ENCODE results near the gene SOX5.

Gene SOX5

DNA sequence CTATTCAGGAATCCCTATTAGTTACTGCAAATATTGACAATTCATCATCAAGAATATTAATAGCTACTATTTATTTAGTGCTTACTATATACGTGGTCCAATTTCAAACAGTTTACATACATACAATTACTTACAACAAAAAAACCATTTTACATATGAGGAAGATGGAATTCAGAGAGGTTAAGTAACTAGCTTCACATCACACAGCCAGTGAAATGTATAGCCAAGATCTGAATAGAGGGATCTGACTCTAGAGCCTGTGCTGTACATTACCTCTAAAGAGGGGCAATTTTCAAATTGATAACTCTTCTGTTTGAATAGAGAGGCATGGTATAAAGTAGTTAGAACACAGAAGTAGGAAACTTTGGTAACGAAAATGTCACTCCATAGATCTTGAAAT lies 18.3 kb downstream of the SOX5 start:
- Histone ChIP-seq H3K9me2 (replicated peaks; ENCODE audit: low read depth, low read length) (no peaks in the 10 kb centered on the region), H4K20me1 (ENCODE audit: insufficient read depth, low read length, poor library complexity, severe bottlenecking) (no peaks in the 10 kb centered on the region), H3K79me2 (ENCODE audit: insufficient read depth, low read length) (no peaks in the 10 kb centered on the region)

DNA sequence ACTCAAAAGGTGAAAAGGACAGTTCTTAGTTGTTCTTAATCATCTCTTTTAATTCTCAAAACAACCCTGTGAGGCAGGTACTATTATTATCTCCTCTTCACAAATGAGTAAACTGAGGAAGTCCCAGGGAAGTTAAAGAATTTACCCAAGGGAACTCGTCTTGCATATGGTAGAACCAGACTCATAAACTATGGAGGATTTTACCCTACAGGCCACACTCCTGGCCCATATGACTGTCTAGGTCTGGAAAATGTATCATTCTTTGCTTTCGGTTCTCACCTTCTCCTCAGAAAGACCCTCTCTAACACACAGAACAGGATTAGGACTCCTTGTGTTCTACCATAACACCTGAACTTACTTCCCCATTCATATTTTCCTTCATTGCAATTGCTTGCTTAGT lies 18.9 kb downstream of the SOX5 start:
- Histone ChIP-seq H3F3A (ENCODE audit: low read depth) (no peaks in the 10 kb centered on the region), H3K9ac (ENCODE audit: low read depth, low read length, poor library complexity, severe bottlenecking) (no peak overlapping the region), H3K4me3 (ENCODE audit: low read length, poor library complexity, severe bottlenecking) (no peak overlapping the region), H3K4me1 (ENCODE audit: insufficient read depth, low read length, poor library complexity, severe bottlenecking) (no peaks in the 10 kb centered on the region), H3K9me3 (ENCODE audit: insufficient read depth, low read depth, low read length) (no peaks in the 10 kb centered on the region), H2AFZ (ENCODE audit: low read length) (no peak overlapping the region), H3K27me3 (ENCODE audit: insufficient read depth, low read length, poor library complexity, severe bottlenecking) (no peaks in the 10 kb centered on the region), H3K36me3 (ENCODE audit: insufficient read depth, low read length) (no peaks in the 10 kb centered on the region), H3K9me2 (replicated peaks; ENCODE audit: low read depth, low read length) (no peaks in the 10 kb centered on the region), H4K20me1 (ENCODE audit: insufficient read depth, low read length, poor library complexity, severe bottlenecking) (no peaks in the 10 kb centered on the region), H3K4me2 (ENCODE audit: low read depth, low read length, poor library complexity, severe bottlenecking) (no peak overlapping the region), H3K79me2 (ENCODE audit: insufficient read depth, low read length) (no peaks in the 10 kb centered on the region)
- TF ChIP-seq, protein P1, sequence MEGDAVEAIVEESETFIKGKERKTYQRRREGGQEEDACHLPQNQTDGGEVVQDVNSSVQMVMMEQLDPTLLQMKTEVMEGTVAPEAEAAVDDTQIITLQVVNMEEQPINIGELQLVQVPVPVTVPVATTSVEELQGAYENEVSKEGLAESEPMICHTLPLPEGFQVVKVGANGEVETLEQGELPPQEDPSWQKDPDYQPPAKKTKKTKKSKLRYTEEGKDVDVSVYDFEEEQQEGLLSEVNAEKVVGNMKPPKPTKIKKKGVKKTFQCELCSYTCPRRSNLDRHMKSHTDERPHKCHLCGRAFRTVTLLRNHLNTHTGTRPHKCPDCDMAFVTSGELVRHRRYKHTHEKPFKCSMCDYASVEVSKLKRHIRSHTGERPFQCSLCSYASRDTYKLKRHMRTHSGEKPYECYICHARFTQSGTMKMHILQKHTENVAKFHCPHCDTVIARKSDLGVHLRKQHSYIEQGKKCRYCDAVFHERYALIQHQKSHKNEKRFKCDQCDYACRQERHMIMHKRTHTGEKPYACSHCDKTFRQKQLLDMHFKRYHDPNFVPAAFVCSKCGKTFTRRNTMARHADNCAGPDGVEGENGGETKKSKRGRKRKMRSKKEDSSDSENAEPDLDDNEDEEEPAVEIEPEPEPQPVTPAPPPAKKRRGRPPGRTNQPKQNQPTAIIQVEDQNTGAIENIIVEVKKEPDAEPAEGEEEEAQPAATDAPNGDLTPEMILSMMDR (conservative IDR thresholded peaks at IDR 0.05; ENCODE audit: low read length), result no peak
- no peak for TF ChIP-seq EZH2phosphoT487 (IDR thresholded peaks at IDR 0.05; ENCODE audit: borderline replicate concordance)

More for the DNA sequence above, 18.3 kb downstream of the SOX5 start:
- Histone ChIP-seq H3K27me3 (ENCODE audit: insufficient read depth, low read length, poor library complexity, severe bottlenecking) (no peaks in the 10 kb centered on the region), H3F3A (ENCODE audit: low read depth) (no peaks in the 10 kb centered on the region), H3K4me2 (ENCODE audit: low read depth, low read length, poor library complexity, severe bottlenecking) (no peak overlapping the region), H3K4me1 (ENCODE audit: insufficient read depth, low read length, poor library complexity, severe bottlenecking) (peaks cover 3% of the 10 kb centered on the region), H3K36me3 (ENCODE audit: insufficient read depth, low read length) (no peaks in the 10 kb centered on the region), H3K4me3 (ENCODE audit: low read length, poor library complexity, severe bottlenecking) (no peak overlapping the region), H2AFZ (ENCODE audit: low read length) (no peak overlapping the region), H3K9ac (ENCODE audit: low read depth, low read length, poor library complexity, severe bottlenecking) (no peak overlapping the region), H3K9me3 (ENCODE audit: insufficient read depth, low read depth, low read length) (no peaks in the 10 kb centered on the region)
- TF ChIP-seq, protein P1 (conservative IDR thresholded peaks at IDR 0.05; ENCODE audit: low read length), result no peak
- TF ChIP-seq EZH2phosphoT487 (IDR thresholded peaks at IDR 0.05; ENCODE audit: borderline replicate concordance), result no peak

DNA sequence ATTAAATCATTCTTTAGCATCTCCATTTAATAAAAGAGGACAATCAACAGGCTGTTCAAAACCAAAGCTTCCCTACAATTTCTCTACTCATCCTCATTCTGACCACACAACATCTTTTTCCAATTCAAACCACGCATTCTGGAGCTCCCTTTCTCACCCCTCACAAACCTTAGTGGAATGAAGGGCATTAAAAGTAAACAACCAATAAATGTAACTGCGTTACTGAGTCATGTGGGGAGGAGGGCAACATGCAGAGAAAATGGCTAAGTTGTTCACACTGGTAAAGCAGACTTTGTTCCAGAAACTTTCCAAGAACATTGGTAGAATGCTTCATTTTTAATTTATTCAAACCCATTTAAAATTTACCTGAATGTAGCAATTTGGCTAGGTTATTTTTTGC lies 19.6 kb downstream of the SOX5 start:
- Histone ChIP-seq H3K4me2 (ENCODE audit: low read depth, low read length, poor library complexity, severe bottlenecking) (no peak overlapping the region), H2AFZ (ENCODE audit: low read length) (no peak overlapping the region)

More for the DNA sequence above, 19.6 kb downstream of the SOX5 start:
- H3K36me3 ChIP-seq (ENCODE audit: insufficient read depth, low read length), result no peaks in the 10 kb centered on the region
- no peaks in the 10 kb centered on the region for H4K20me1 ChIP-seq (ENCODE audit: insufficient read depth, low read length, poor library complexity, severe bottlenecking)
- H3F3A ChIP-seq (ENCODE audit: low read depth), result no peaks in the 10 kb centered on the region
- H3K27me3 ChIP-seq (ENCODE audit: insufficient read depth, low read length, poor library complexity, severe bottlenecking), result no peaks in the 10 kb centered on the region
- no peak overlapping the region for H3K4me3 ChIP-seq (ENCODE audit: low read length, poor library complexity, severe bottlenecking)
- H3K9me3 ChIP-seq (ENCODE audit: insufficient read depth, low read depth, low read length), result no peaks in the 10 kb centered on the region
- H3K9me2 ChIP-seq (replicated peaks; ENCODE audit: low read depth, low read length), result no peaks in the 10 kb centered on the region
- no peak overlapping the region for H3K9ac ChIP-seq (ENCODE audit: low read depth, low read length, poor library complexity, severe bottlenecking)
- no peaks in the 10 kb centered on the region for H3K79me2 ChIP-seq (ENCODE audit: insufficient read depth, low read length)
- no peak for TF ChIP-seq EZH2phosphoT487 (IDR thresholded peaks at IDR 0.05; ENCODE audit: borderline replicate concordance)
- TF ChIP-seq, protein P1 (conservative IDR thresholded peaks at IDR 0.05; ENCODE audit: low read length), result no peak
- no peaks in the 10 kb centered on the region for H3K4me1 ChIP-seq (ENCODE audit: insufficient read depth, low read length, poor library complexity, severe bottlenecking)
